AG20443 (cell line): ENCODE results near the gene QRICH2.
"Not testable (repeated sequence)": the region's sequence is repeated elsewhere in the genome, so short reads cannot be mapped to it uniquely, and the experiment has no call there.

Source experiments
- DNase-seq: peaks from one replicate; pipeline ENCODE4 v3.0.0; 2012; ENCODE audit warnings: low spot score, mixed read lengths

The QRICH2 gene

GRCh38 chr17:76246080-76247066, 61.7 kb downstream of the QRICH2 start:
- no peak for DNase-seq

- not testable (repeated sequence) for DNase-seq
Observed at GRCh38 chr17:76244721-76245120, 63.4 kb downstream of the QRICH2 start.

- no peak for DNase-seq
Observed at GRCh38 chr17:76243826-76244679, 64.0 kb downstream of the QRICH2 start.

GRCh38 chr17:76241691-76242255, 66.3 kb downstream of the QRICH2 start:
- no peak for DNase-seq

GRCh38 chr17:76241204-76241538, 66.9 kb downstream of the QRICH2 start:
- DNase-seq: peak; percentile 32

GRCh38 chr17:76240461-76241203, 67.4 kb downstream of the QRICH2 start, which contains the start of gene RNF157:
TSS of gene RNF157 (minus strand) at chr17:76240493. CDS start at chr17:76240240, 253 bp downstream.
- DNase-seq: peak; percentile 88

GRCh38 chr17:76239538-76240274, 68.4 kb downstream of the QRICH2 start:
- DNase-seq: no peak

GRCh38 chr17:76238847-76239537, 69.1 kb downstream of the QRICH2 start:
- no peak for DNase-seq

GRCh38 chr17:76237859-76238313, 70.2 kb downstream of the QRICH2 start:
- DNase-seq: no peak

- no peak for DNase-seq
Observed at GRCh38 chr17:76236603-76237002, 71.5 kb downstream of the QRICH2 start.

- no peak for DNase-seq
Observed at GRCh38 chr17:76235883-76236282, 72.2 kb downstream of the QRICH2 start.

GRCh38 chr17:76234354-76234679, 73.8 kb downstream of the QRICH2 start:
- DNase-seq: no peak

GRCh38 chr17:76233588-76234353, 74.3 kb downstream of the QRICH2 start:
- DNase-seq: no peak

- peak; percentile 41 for DNase-seq
Observed at GRCh38 chr17:76232342-76232741, 75.7 kb downstream of the QRICH2 start.

- DNase-seq: not testable (repeated sequence)
Observed at GRCh38 chr17:76226749-76227148, 81.3 kb downstream of the QRICH2 start.

- not testable (repeated sequence) for DNase-seq
Observed at GRCh38 chr17:76225373-76226086, 82.5 kb downstream of the QRICH2 start.
